Occipital lobe (tissue), 2 donors: Measurements from ENCODE around the gene LATS2. TPM values are rescaled to one million over a fixed set of nuclear protein-coding genes. Genes with fewer than 3 reads are reported as not detected.

Source experiments
- small RNA-seq: library from RNA; depleted of rRNA; stranded (forward); fragments of <200 nt; gene quantifications from one replicate; pipeline ENCODE3, GENCODE V24; 2014
- total RNA-seq: library from RNA; depleted of rRNA; stranded (reverse); fragments of >200 nt; gene quantifications from one replicate; pipeline ENCODE4 v1.2.3, GENCODE V29; 2014

LATS2 gene
- total RNA-seq, 1 donor from 2014 or later = 2.2 TPM

Small RNAs within 50 kb of the gene (small RNA-seq; reads per million reads assigned to genes)
- gene PPIAP27 (not detected), gene RNU4-9P (not detected)

Other genes starting within 250 kb of the LATS2 start
- gene XPO4, start 158.8 kb downstream of the LATS2 start, total RNA-seq = 33.7 TPM
- gene SAP18, start 78.5 kb upstream of the LATS2 start, total RNA-seq = 45.7 TPM
- gene SKA3, start 115.0 kb upstream of the LATS2 start, total RNA-seq = 14.7 TPM
- 15.0 TPM for gene MRPL57, start 115.1 kb upstream of the LATS2 start, total RNA-seq